Frontal cortex (tissue), 4 donors: ENCODE measurements around the gene PRSS37. TPM values are rescaled to one million over a fixed set of nuclear protein-coding genes. Genes with fewer than 3 reads are reported as not detected.

Source experiments
- DNase-seq, 2 donors: peaks; one replicate each; pipeline ENCODE4 v3.0.0; 2012; ENCODE audit warnings: low spot score in 2 of 2
- FAIRE-seq: peaks from 2 replicates; lab custom pipeline; 2012; peaks lifted over from hg19 to GRCh38; lab: Jason Lieb, UNC
- total RNA-seq: library from RNA; depleted of rRNA; stranded (reverse); fragments of >200 nt; gene quantifications from one replicate; pipeline ENCODE4 v1.2.3, GENCODE V29; 2014
- donor health status: control.
- donor health status: control.
- donor health status: control.

The PRSS37 gene
- total RNA-seq, 1 donor from 2014 or later = not detected

DNA sequence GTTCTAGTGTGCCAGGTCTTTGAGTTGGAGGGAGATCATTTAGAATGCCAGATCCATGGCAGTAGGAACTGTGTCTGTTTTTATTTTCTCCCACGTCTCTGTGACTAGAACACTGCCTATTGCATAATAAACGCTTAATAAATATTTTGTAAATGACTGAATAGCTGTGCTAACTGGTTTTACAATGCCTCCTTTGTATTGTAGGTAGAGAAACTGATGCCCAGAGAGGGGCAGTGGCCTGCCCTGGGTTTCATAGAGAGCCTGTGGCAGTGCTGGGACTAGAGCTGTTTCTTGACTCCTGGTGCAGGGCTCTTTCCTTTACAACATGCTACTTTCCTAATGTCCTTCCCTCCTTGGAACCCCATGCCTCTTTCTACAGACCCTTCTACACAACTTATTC lies 48.8 kb downstream of the PRSS37 start:
- DNase-seq (no peak), FAIRE-seq (no peak)

DNA sequence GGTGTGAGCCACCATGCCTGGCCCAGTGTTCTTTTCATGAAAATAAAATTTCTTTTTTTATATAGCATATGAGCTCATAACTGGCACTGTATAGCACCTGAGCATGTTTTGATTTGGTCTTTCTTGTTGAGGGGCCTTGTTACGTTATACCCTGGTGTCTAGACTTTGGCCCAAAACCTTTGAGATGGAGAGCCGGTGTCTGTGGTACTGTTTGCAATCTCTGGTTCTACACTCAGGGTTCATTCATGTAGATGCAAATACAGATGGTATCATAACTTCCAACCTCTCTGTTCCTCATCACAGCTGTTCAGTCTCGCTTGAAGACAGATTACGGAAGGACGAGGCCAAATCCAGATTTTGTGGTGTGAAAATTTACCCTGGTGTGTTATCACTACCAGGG lies 51.4 kb downstream of the PRSS37 start, which contains the start of gene TAS2R5:
Gene TAS2R5 (plus strand): TSS at position 301 of the 400 bp plus-strand sequence. CDS start 145 bp downstream, outside the sequence.
- FAIRE-seq (no peak), DNase-seq (no peak)

DNA sequence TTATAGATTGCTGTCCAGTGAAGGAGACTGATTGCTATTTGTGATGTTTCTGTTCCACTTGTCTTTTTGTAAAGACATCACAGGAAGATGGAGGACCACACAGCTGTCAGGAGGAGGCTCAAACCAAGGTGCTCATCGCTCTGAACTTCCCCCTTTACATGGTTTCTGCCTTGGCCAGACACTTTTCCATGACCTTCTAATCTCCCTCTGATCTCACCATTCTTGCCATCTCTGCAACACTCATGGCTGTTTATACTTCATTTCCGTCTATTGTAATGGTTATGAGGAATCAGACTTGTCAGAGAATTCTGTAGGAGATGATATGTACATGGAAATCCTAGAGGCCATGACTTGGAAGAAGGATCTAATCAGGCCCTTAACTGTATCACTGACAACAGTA lies 53.0 kb downstream of the PRSS37 start:
- FAIRE-seq (no peak), DNase-seq (no peak)

Other genes starting within 250 kb of the PRSS37 start
- 32.6 TPM for gene DENND11, start 139.3 kb downstream of the PRSS37 start, total RNA-seq
- gene WEE2, start 133.1 kb downstream of the PRSS37 start, total RNA-seq = under 0.01 TPM
- gene SSBP1, start 103.1 kb downstream of the PRSS37 start, total RNA-seq = 77.5 TPM
- 1.2 TPM for gene TAS2R3, start 77.4 kb downstream of the PRSS37 start, total RNA-seq
- gene TAS2R4, start 64.8 kb downstream of the PRSS37 start, total RNA-seq = 2.0 TPM
- gene TAS2R5, start 51.3 kb downstream of the PRSS37 start, total RNA-seq = 0.82 TPM
- not detected for gene OR9A4, start 74.9 kb upstream of the PRSS37 start, total RNA-seq
- gene CLEC5A, start 105.5 kb upstream of the PRSS37 start, total RNA-seq = not detected
- gene TAS2R38, start 132.3 kb upstream of the PRSS37 start, total RNA-seq = not detected
- gene MGAM, start 154.4 kb upstream of the PRSS37 start, total RNA-seq = 0.82 TPM